Heart left ventricle (tissue), 16 donors: Measurements from ENCODE around the gene ST8SIA5. TPM values are rescaled to one million over a fixed set of nuclear protein-coding genes. Genes with fewer than 3 reads are reported as not detected.
A peak's percentile ranks its signal among the peaks of the same experiment; 100 is the strongest.

Experiments
- ATAC-seq, 4 donors: fragments of 200-7000 bp; cut with Tn5 transposase; one replicate each; pipeline ENCODE4 v1.9.1; 2020 to 2022; ENCODE audit warnings: moderate library complexity in 4 of 4, mild to moderate bottlenecking in 3 of 4, moderate number of reproducible peaks in 1 of 4
- DNase-seq, 5 donors: peaks; one replicate each; pipeline ENCODE4 v3.0.0-alpha.2; 2020
- H3K27ac ChIP-seq, 12 donors: fragments of 200-600 bp; sonication (generic) in 4 of 12; one replicate each; pipeline versions ENCODE4 v1.5.0 to v1.8.0; 2016 to 2022; ENCODE audit warnings: mild to moderate bottlenecking in 2 of 12
- H3K27me3 ChIP-seq, 9 donors: fragments of 200-600 bp; sonication (generic) in 2 of 9; one replicate each; pipeline versions ENCODE4 v1.5.1 to v1.8.0; 2016 to 2022; ENCODE audit warnings: mild to moderate bottlenecking in 3 of 9
- H3K36me3 ChIP-seq, 9 donors: fragments of 200-600 bp; sonication (generic) in 2 of 9; one replicate each; pipeline versions ENCODE4 v1.5.0 to v1.8.0; 2018 to 2022; ENCODE audit warnings: mild to moderate bottlenecking in 2 of 9
- H3K4me1 ChIP-seq, 12 donors: fragments of 200-600 bp; sonication (generic) in 4 of 12; one replicate each; pipeline versions ENCODE4 v1.5.0 to v1.8.0; 2016 to 2022; ENCODE audit warnings: mild to moderate bottlenecking in 3 of 12
- H3K4me3 ChIP-seq, 12 donors: fragments of 200-600 bp; sonication (generic) in 4 of 12; one replicate each; pipeline versions ENCODE4 v1.5.0 to v1.8.0; 2017 to 2022; ENCODE audit warnings: mild to moderate bottlenecking in 9 of 12, moderate library complexity in 4 of 12
- H3K9me3 ChIP-seq, 12 donors: fragments of 200-600 bp; sonication (generic) in 4 of 12; one replicate each; pipeline versions ENCODE4 v1.5.0 to v1.8.0; 2016 to 2022; ENCODE audit warnings: mild to moderate bottlenecking in 1 of 12
- CTCF ChIP-seq, 12 donors: fragments of 200-600 bp; sonication (generic) in 4 of 12; IDR thresholded peaks; one replicate each; pipeline versions ENCODE4 v1.5.0 to v1.8.0; 2018 to 2022; ENCODE audit warnings: antibody characterized with exemption in 12 of 12, mild to moderate bottlenecking in 5 of 12
- POLR2A ChIP-seq, 2 donors: fragments of 450-650 bp; IDR thresholded peaks; one replicate each; pipeline ENCODE4 v1.6.1; 2017; ENCODE audit warnings: antibody characterized with exemption in 2 of 2, mild to moderate bottlenecking in 2 of 2, moderate library complexity in 2 of 2
- WGBS, 4 donors: extraction: QIAGEN DNeasy Blood & Tissue Kit in 2 of 4; methylation state at CpG; one replicate each; pipeline versions ENCODE4 v1.1.5 to v1.1.7; 2013 to 2018; 5-methylcytosine and 5-hydroxymethylcytosine counted together
- intact Hi-C, 10 donors: fragments of 100-400 bp; cut with DNase I; formaldehyde crosslinking; loops; one replicate each; pipeline versions ENCODE4 v1.11.1 to v1.14.2; 2022
- polyA plus RNA-seq, 2 donors: library from polyadenylated mRNA; stranded (reverse); fragments of 200-250 nt; gene quantifications; one replicate each; pipeline ENCODE4 v1.2.3, GENCODE V29; 2013
- total RNA-seq, 9 donors: library from RNA; depleted of rRNA in 2 of 9; stranded (reverse); fragments of >200 nt in 2 of 9; fragmentation: NEBNext Ultra II Directional in 3 of 9; extraction: Animal tissue kit (Norgen Biotek cat#: 25700) in 3 of 9; gene quantifications; one replicate each; pipeline versions ENCODE4 v1.1.0 to v1.2.4, GENCODE V29; 2016 to 2023
- donor health status: ischemic (EF 13 %, LVEDD 7.1; RV severe dilation, severe dysfunction).
- donor health status: healthy with polysubstance abuse.
- donor health status: DM: no; HTN: yes; CAD: no.
- donor health status: DM: no; HTN: no; CAD: no.
- donor health status: ischemic (EF 25% LVEDD 6.9; RV normal size, moderate dysfunction).
- donor health status: ischemic (EF 25% LVEDD 5.7; RV mildly dilated, moderate dysfunction).
- donor health status: healthy.
- donor health status: DM: yes; HTN: yes; CAD: no.
- donor health status: ischemic (EF 35%, LVEDD 5.7; RV mildly dilated, moderate dysfunction).
- donor health status: nonischemic (EF 11% LVEDD 7.7; RV severe dilation, severe dysfunction).
- donor health status: DM: yes; HTN: yes; CAD: no.
- donor health status: PGD.
- donor health status: ischemic (EF 29% LVEDD 5.4; RV normal size, mild dysfunction).
- donor health status: nonischemic (EF 23%, LVEDD 6.1; RV moderate dilation, normal function).

Gene ST8SIA5
- total and polyA plus RNA-seq, 11 donors = 3.8 to 24.4 (median 6.8) TPM

- Histone ChIP-seq H3K4me1 (peaks cover 0 to 11% (median 0%) of the 10 kb centered on the region in 12 donors), H3K4me3 (no peak overlapping the region), H3K27me3 (no peaks in the 10 kb centered on the region), H3K9me3 (no peaks in the 10 kb centered on the region), H3K27ac (no peak overlapping the region), H3K36me3 (peaks cover 0 to 4% (median 0%) of the 10 kb centered on the region in 9 donors)
- ATAC-seq (no peak), DNase-seq (no peak)
- WGBS, 4 donors = 57 to 81% (median 74%) methylated on average over 3 of the region's 3 CpGs
- peak in 1 of 12 donors; percentile 2 for TF ChIP-seq CTCF (IDR thresholded peaks at IDR 0.05)
- no peak for TF ChIP-seq POLR2A (IDR thresholded peaks at IDR 0.05)
- intact Hi-C loops = loop anchor here in 2 of 10 donors (5.0 kb wide), 2 partner anchors 79 to 144 kb away; partner anchors contain the start of gene ST8SIA5 (in 1 of the 2)
These were observed 78.8 kb downstream of the ST8SIA5 start for GRCh38 chr18:46678041-46678440.

- Histone ChIP-seq H3K27me3 (no peaks in the 10 kb centered on the region), H3K9me3 (no peaks in the 10 kb centered on the region), H3K4me3 (no peak overlapping the region), H3K4me1 (peaks cover 0 to 11% (median 0%) of the 10 kb centered on the region in 12 donors), H3K27ac (no peak overlapping the region), H3K36me3 (peaks cover 0 to 4% (median 0%) of the 10 kb centered on the region in 9 donors)
- ATAC-seq (peak in 3 of 4 donors; percentile 52 to 75 (median 70)), DNase-seq (no peak)
- intact Hi-C loops = loop anchor here in 2 of 10 donors (5.0 kb wide), 2 partner anchors 80 to 145 kb away; partner anchors contain the start of gene ST8SIA5 (in 1 of the 2)
- WGBS, 4 donors = 62 to 73% (median 67%) methylated on average over 2 of the region's 2 CpGs
- TF ChIP-seq POLR2A (IDR thresholded peaks at IDR 0.05) (no peak), CTCF (IDR thresholded peaks at IDR 0.05) (peak in 11 of 12 donors; percentile 12 to 53 (median 29))
These were observed 79.2 kb downstream of the ST8SIA5 start for GRCh38 chr18:46677611-46678010.

- Histone ChIP-seq H3K27ac (no peak overlapping the region), H3K9me3 (no peaks in the 10 kb centered on the region), H3K27me3 (no peaks in the 10 kb centered on the region), H3K36me3 (peaks cover 0 to 4% (median 0%) of the 10 kb centered on the region in 9 donors), H3K4me1 (peaks cover 0 to 11% (median 0%) of the 10 kb centered on the region in 12 donors), H3K4me3 (no peak overlapping the region)
- ATAC-seq (no peak), DNase-seq (no peak)
- WGBS, 4 donors = 61 to 75% (median 72%) methylated on average over 15 of the region's 15 CpGs
- intact Hi-C loops = loop anchor here in 2 of 10 donors (5.0 kb wide), 2 partner anchors 81 to 146 kb away; partner anchors contain the start of gene ST8SIA5 (in 1 of the 2)
- TF ChIP-seq POLR2A (IDR thresholded peaks at IDR 0.05) (no peak), CTCF (IDR thresholded peaks at IDR 0.05) (no peak)
These were observed 80.5 kb downstream of the ST8SIA5 start for GRCh38 chr18:46676182-46676835.

GRCh38 chr18:46675112-46675511 lies 81.7 kb downstream of the ST8SIA5 start:
- peaks cover 0 to 4% (median 0%) of the 10 kb centered on the region in 9 donors for H3K36me3 ChIP-seq
- no peaks in the 10 kb centered on the region for H3K9me3 ChIP-seq
- no peaks in the 10 kb centered on the region for H3K4me1 ChIP-seq
- TF ChIP-seq CTCF (IDR thresholded peaks at IDR 0.05) = no peak
- no peak for TF ChIP-seq POLR2A (IDR thresholded peaks at IDR 0.05)
- H3K4me3 ChIP-seq = no peak overlapping the region
- no peak overlapping the region for H3K27ac ChIP-seq
- intact Hi-C loops = loop anchor here in 2 of 10 donors (5.0 kb wide), 2 partner anchors 82 to 147 kb away; partner anchors contain the start of gene ST8SIA5 (in 1 of the 2)
- WGBS, 4 donors = 55 to 100% (median 67%) methylated on average over 1 of the region's 1 CpG
- DNase-seq (no peak), ATAC-seq (no peak)
- no peaks in the 10 kb centered on the region for H3K27me3 ChIP-seq
